HG03432 (cell line): ENCODE data around the gene PTPN2.
A peak's percentile ranks its signal among the peaks of the same experiment; 100 is the strongest.

ENCODE experiments used
- ATAC-seq: cut with Tn5 transposase; IDR thresholded peaks from one replicate; pipeline ENCODE4 v1.9.1; 2021; ENCODE audit warnings: mild to moderate bottlenecking, moderate library complexity; ENCODE audit not compliant: unreplicated experiment

Gene PTPN2

GRCh38 chr18:12860530-12860929, 23.5 kb downstream of the PTPN2 start:
- no peak for ATAC-seq

- no peak for ATAC-seq
Observed at GRCh38 chr18:12858991-12859390, 25.0 kb downstream of the PTPN2 start.

GRCh38 chr18:12857991-12858544, 26.0 kb downstream of the PTPN2 start:
- ATAC-seq = no peak

GRCh38 chr18:12857215-12857905, 26.7 kb downstream of the PTPN2 start:
- no peak for ATAC-seq

- ATAC-seq = no peak
Observed at GRCh38 chr18:12855916-12856315, 28.1 kb downstream of the PTPN2 start.

GRCh38 chr18:12852566-12853315, 31.3 kb downstream of the PTPN2 start:
- ATAC-seq = no peak

GRCh38 chr18:12851716-12852115, 32.3 kb downstream of the PTPN2 start:
- no peak for ATAC-seq

GRCh38 chr18:12849548-12849947, 34.5 kb downstream of the PTPN2 start:
- no peak for ATAC-seq

GRCh38 chr18:12848405-12848804, 35.6 kb downstream of the PTPN2 start:
- ATAC-seq = no peak

- no peak for ATAC-seq
Observed at GRCh38 chr18:12844391-12844790, 39.6 kb downstream of the PTPN2 start.

- no peak for ATAC-seq
Observed at GRCh38 chr18:12843420-12844350, 40.4 kb downstream of the PTPN2 start.

GRCh38 chr18:12842459-12843380, 41.3 kb downstream of the PTPN2 start:
- ATAC-seq = no peak

- ATAC-seq = no peak
Observed at GRCh38 chr18:12841070-12841469, 43.0 kb downstream of the PTPN2 start.

GRCh38 chr18:12840382-12840781, 43.7 kb downstream of the PTPN2 start:
- no peak for ATAC-seq

- peak; percentile 80 for ATAC-seq
Observed at GRCh38 chr18:12839526-12840196, 44.4 kb downstream of the PTPN2 start.

- ATAC-seq = peak; percentile 51
Observed at GRCh38 chr18:12839057-12839525, 44.9 kb downstream of the PTPN2 start.

- ATAC-seq = no peak
Observed at GRCh38 chr18:12838178-12838634, 45.8 kb downstream of the PTPN2 start.

GRCh38 chr18:12837747-12838146, 46.3 kb downstream of the PTPN2 start:
- ATAC-seq = no peak

GRCh38 chr18:12836551-12836950, 47.5 kb downstream of the PTPN2 start:
- no peak for ATAC-seq
